Activated CD4-positive, alpha-beta memory T cell treated with anti-CD3 and anti-CD28 coated beads for 36 hours (primary cell): ENCODE measurements around the gene HNF1B. TPM values are rescaled to one million over a fixed set of nuclear protein-coding genes. Genes with fewer than 3 reads are reported as not detected.

Source experiments
- CTCF ChIA-PET: fragments of 350-600 bp; sonication (Branson Sonifier 250); formaldehyde crosslinking; loops from one replicate; lab custom pipeline; 2021; ENCODE audit warnings: antibody characterized with exemption, inconsistent platforms; lab: Charles Lee
- POLR2A ChIA-PET: fragments of 350-600 bp; sonication (Branson Sonifier 250); formaldehyde crosslinking; loops from one replicate; lab custom pipeline; 2021; ENCODE audit warnings: antibody characterized with exemption; lab: Charles Lee
- DNase-seq: peaks from one replicate; pipeline ENCODE4 v3.0.0-alpha.2; 2020
- H3K27ac Mint-ChIP-seq: one replicate; pipeline ENCODE4 v1.8.0; 2021; ENCODE audit warnings: mixed read lengths
- H3K27me3 Mint-ChIP-seq: one replicate; pipeline ENCODE4 v1.8.0; 2021; ENCODE audit warnings: mixed read lengths
- H3K36me3 Mint-ChIP-seq: one replicate; pipeline ENCODE4 v1.8.0; 2021; ENCODE audit warnings: mixed read lengths
- H3K4me1 Mint-ChIP-seq: one replicate; pipeline ENCODE4 v1.8.0; 2021; ENCODE audit warnings: low read depth, mixed read lengths
- H3K4me3 Mint-ChIP-seq: one replicate; pipeline ENCODE4 v1.8.0; 2021; ENCODE audit warnings: mild to moderate bottlenecking, mixed read lengths
- H3K9me3 Mint-ChIP-seq: one replicate; pipeline ENCODE4 v1.8.0; 2021; ENCODE audit warnings: mixed read lengths
- intact Hi-C: fragments of 100-400 bp; cut with micrococcal nuclease; formaldehyde crosslinking; loops from one replicate; pipeline ENCODE4 v1.15.1; 2023
- total RNA-seq, 2 experiments: library from RNA; stranded (reverse); gene quantifications; one replicate each; pipeline ENCODE4 v1.2.3, GENCODE V29; 2021

Gene HNF1B
- total RNA-seq, 2 experiments from 2014 or later: not detected

DNA sequence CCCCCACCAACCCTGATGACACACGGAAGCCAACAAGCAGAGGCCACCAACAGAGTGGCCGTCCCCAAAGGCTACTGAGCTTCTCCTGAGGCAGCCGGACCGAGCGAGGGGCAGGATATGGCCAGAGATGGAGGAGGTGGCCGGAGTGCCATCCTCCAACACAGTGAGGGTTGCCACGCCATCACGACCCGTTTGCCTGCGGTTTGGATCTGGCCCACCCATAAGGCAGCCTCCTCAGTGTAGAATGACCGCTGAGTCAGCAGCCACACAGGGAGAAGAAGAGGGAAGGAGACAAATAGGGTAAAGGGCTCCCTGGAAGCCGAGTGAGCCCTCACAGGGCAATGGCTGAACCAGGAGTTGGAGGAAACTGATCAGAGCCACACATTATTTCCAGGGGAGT lies 13.8 kb downstream of the HNF1B start:
- ChIA-PET CTCF (no interaction called here), POLR2A (no interaction called here)
- no peaks in the 10 kb centered on the region for H3K4me1 Mint-ChIP-seq
- H3K9me3 Mint-ChIP-seq: no peaks in the 10 kb centered on the region
- no peak for DNase-seq
- no peaks in the 10 kb centered on the region for H3K27me3 Mint-ChIP-seq
- H3K4me3 Mint-ChIP-seq: no peak overlapping the region
- intact Hi-C loops: no loop called here
- H3K27ac Mint-ChIP-seq: no peak overlapping the region
- H3K36me3 Mint-ChIP-seq: no peaks in the 10 kb centered on the region

- no peak for DNase-seq
- Mint-ChIP-seq H3K4me1 (no peaks in the 10 kb centered on the region), H3K9me3 (no peaks in the 10 kb centered on the region), H3K36me3 (no peaks in the 10 kb centered on the region), H3K4me3 (no peak overlapping the region), H3K27ac (no peak overlapping the region), H3K27me3 (no peaks in the 10 kb centered on the region)
- ChIA-PET CTCF (no interaction called here), POLR2A (no interaction called here)
- intact Hi-C loops: no loop called here
Observed at GRCh38 chr17:37729905-37730304, 15.0 kb downstream of the HNF1B start.

DNA sequence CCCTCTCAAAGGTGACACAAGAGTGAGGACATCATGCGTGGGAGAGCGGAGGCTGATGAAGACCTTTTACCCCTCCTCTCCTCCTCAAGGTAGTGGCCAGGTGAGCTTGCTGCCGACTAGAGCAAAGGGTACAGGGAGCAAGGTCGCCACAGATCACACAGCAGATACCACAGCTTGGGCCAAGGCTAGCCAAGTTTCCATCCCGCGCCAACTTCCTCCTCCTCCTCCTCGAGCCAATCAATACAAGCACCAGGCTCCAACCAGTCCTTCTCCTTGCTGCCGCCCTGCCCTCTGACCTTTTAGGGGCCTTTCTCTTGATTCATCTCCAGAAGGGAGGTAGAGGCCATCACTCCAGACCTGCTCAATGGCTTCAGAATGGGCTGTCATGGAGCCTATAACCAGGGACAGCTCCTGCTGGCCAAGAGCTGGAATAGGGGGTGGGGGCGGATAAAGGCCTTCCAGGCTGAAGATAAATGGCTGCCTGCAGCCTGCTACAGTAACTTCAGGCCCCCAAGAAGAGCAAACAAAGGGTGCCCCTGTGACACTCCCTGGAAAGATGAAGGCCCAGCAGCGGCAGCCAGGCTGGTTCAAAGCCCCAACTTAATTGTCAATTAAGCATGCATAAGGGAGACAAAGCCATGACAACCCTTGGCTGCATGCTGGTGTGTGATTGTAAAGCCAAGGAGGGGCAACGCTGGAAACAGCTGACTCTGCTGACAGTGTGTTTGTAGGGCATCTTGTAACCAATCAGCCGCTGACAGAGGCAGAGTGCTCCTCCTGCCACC lies 17.8 kb downstream of the HNF1B start:
- Mint-ChIP-seq H3K9me3 (no peaks in the 10 kb centered on the region), H3K4me1 (no peaks in the 10 kb centered on the region), H3K27ac (no peak overlapping the region), H3K27me3 (no peaks in the 10 kb centered on the region), H3K36me3 (no peaks in the 10 kb centered on the region), H3K4me3 (no peak overlapping the region)
- CTCF ChIA-PET: no interaction called here
- intact Hi-C loops: no loop called here
- POLR2A ChIA-PET: interaction anchor here (0.6 kb wide), 1 partner anchor 544 kb away, joined by 3 read pairs; no protein-coding TSS in a partner anchor
- no peak for DNase-seq

DNA sequence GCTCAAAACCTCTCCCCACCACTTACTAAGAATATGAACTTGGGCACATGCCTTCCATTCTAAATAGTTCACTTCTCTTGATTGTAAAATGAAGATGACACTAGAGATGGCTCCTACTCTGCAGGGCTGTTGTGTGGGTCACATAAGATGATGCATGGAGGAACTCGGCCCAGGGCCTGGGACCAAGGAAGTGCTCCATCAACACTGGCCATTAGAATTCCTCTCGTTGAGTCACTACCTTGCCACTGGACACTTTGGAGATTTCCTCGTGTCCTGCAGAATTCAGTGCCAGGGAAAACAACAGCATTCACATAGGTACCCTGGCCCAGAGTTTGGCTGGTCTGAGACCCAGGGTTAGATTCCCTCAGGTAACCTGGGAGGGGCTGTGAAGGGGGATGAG lies 18.6 kb downstream of the HNF1B start:
- Mint-ChIP-seq H3K9me3 (no peaks in the 10 kb centered on the region), H3K4me1 (no peaks in the 10 kb centered on the region), H3K36me3 (no peaks in the 10 kb centered on the region), H3K27me3 (no peaks in the 10 kb centered on the region), H3K27ac (no peak overlapping the region), H3K4me3 (no peak overlapping the region)
- intact Hi-C loops: no loop called here
- no peak for DNase-seq
- CTCF ChIA-PET: interaction anchor here (2.1 kb wide), 1 partner anchor 7 kb away, joined by 9 read pairs; no protein-coding TSS in a partner anchor
- POLR2A ChIA-PET: no interaction called here

- ChIA-PET POLR2A (no interaction called here), CTCF (interaction anchor here (2.1 kb wide), 1 partner anchor 8 kb away, joined by 9 read pairs; no protein-coding TSS in a partner anchor)
- H3K27ac Mint-ChIP-seq: no peak overlapping the region
- intact Hi-C loops: no loop called here
- H3K27me3 Mint-ChIP-seq: no peaks in the 10 kb centered on the region
- no peaks in the 10 kb centered on the region for H3K9me3 Mint-ChIP-seq
- H3K4me3 Mint-ChIP-seq: no peak overlapping the region
- no peaks in the 10 kb centered on the region for H3K4me1 Mint-ChIP-seq
- H3K36me3 Mint-ChIP-seq: no peaks in the 10 kb centered on the region
- no peak for DNase-seq
Observed at GRCh38 chr17:37725601-37726146, 19.2 kb downstream of the HNF1B start.

- no peaks in the 10 kb centered on the region for H3K36me3 Mint-ChIP-seq
- ChIA-PET POLR2A (no interaction called here), CTCF (interaction anchor here (2.1 kb wide), 1 partner anchor 8 kb away, joined by 9 read pairs; no protein-coding TSS in a partner anchor)
- no peaks in the 10 kb centered on the region for H3K9me3 Mint-ChIP-seq
- no peak overlapping the region for H3K27ac Mint-ChIP-seq
- H3K4me3 Mint-ChIP-seq: no peak overlapping the region
- H3K4me1 Mint-ChIP-seq: no peaks in the 10 kb centered on the region
- no peaks in the 10 kb centered on the region for H3K27me3 Mint-ChIP-seq
- intact Hi-C loops: no loop called here
- no peak for DNase-seq
Observed at GRCh38 chr17:37725021-37725595, 19.8 kb downstream of the HNF1B start.

DNA sequence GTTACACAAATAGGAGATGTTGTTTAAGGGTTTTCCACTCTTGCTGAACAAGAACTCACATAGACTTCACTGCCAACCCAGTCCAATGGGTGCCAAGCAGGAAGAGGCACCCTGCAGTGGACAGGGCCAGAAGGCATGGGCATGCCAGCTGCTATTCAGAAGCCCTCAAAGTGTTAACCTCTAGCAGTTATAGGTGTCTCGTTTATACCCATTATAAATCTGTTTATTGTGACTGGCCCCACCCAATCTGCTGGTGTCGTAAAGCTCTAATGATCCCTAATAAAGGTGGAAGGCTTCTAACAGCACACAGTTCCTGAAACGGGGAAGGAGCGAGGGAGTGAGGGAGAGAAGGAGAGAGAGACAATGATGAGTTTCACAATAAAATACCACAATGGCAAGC lies 23.9 kb downstream of the HNF1B start:
- ChIA-PET CTCF (interaction anchor here (1.5 to 1.9 kb wide), 2 partner anchors 17 to 50 kb away, joined by 3 read pairs; no protein-coding TSS in a partner anchor), POLR2A (no interaction called here)
- no peak for DNase-seq
- Mint-ChIP-seq H3K36me3 (no peaks in the 10 kb centered on the region), H3K27ac (no peak overlapping the region), H3K4me3 (no peak overlapping the region), H3K9me3 (no peaks in the 10 kb centered on the region), H3K4me1 (no peaks in the 10 kb centered on the region), H3K27me3 (peaks cover 2% of the 10 kb centered on the region)
- intact Hi-C loops: no loop called here

GRCh38 chr17:37719866-37720265 lies 25.0 kb downstream of the HNF1B start:
- Mint-ChIP-seq H3K4me1 (no peaks in the 10 kb centered on the region), H3K27ac (no peak overlapping the region), H3K9me3 (no peaks in the 10 kb centered on the region), H3K27me3 (peaks cover 5% of the 10 kb centered on the region), H3K36me3 (no peaks in the 10 kb centered on the region), H3K4me3 (no peak overlapping the region)
- no peak for DNase-seq
- intact Hi-C loops: no loop called here
- POLR2A ChIA-PET: no interaction called here
- CTCF ChIA-PET: no interaction called here

DNA sequence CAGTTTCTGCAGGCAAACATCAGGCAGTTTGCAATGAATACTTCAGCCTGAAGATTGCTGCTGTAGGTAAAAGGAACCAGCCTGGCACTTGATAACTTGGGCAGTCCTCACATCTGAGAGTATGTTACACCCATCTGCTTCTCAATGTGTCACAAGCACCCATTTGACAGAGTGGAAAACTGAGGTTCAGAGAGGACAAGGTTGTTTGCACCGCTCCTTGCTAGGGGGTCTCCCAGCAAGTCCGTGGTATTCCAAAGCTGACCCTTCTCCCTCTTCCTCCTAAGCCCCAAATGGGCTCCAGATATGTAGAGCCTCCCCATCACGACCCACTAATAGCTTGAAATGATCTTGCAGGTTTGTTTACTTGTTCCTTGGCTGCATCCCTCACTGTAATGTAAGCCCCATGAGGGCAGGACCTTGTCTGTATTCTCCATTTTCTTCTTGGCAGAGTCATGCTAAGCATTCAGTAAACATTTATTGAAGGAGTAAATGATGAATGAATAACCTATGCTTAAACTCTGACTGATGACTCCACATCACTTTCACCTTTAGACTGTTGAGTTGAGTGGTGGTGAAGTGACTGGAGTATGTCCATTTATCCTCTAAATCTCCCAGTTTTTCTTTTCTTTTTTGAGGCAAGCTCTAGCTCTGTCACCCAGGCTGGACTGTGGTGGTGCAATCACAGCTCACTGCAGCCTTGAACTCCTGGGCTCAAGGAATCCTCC lies 26.4 kb downstream of the HNF1B start:
- POLR2A ChIA-PET: no interaction called here
- Mint-ChIP-seq H3K4me3 (no peak overlapping the region), H3K4me1 (no peaks in the 10 kb centered on the region), H3K36me3 (no peaks in the 10 kb centered on the region), H3K9me3 (no peaks in the 10 kb centered on the region), H3K27ac (no peak overlapping the region), H3K27me3 (peaks cover 5% of the 10 kb centered on the region)
- intact Hi-C loops: no loop called here
- no peak for DNase-seq
- CTCF ChIA-PET: no interaction called here

DNA sequence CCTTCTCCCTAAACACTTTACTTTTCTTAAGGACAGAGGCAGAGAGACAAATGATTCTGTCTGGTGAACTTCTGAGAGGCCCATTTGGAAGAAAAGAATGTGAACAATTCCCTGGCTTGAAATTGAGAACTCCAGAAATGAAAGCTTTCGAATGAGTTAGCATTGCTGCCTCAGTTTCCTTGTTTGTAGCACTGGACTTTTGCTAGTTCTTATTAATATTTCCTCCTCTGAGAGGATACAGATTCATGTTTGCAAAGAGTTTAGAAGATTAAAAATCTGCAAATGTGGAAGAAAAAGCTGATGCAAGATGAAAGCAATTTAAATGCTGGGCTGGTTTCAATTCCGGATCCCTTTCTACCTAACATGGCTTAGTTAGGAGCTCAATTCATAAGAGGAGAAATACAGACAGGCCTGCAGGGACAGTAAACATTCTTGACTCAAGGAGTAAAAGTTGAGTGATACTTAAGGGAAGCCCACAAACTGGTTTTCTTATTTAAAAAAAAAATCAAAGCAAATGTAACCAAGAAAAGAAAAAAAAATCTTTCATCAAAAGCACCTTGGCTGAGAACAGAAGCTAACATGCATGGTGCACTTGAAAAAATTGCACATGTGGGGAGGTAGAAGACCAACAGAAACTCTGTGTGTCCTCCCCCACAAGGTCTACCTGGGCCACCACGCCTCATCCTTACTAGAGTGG lies 27.1 kb downstream of the HNF1B start:
- Mint-ChIP-seq H3K36me3 (no peaks in the 10 kb centered on the region), H3K27me3 (peaks cover 5% of the 10 kb centered on the region), H3K4me3 (no peak overlapping the region), H3K9me3 (no peaks in the 10 kb centered on the region), H3K27ac (no peak overlapping the region), H3K4me1 (no peaks in the 10 kb centered on the region)
- intact Hi-C loops: no loop called here
- no peak for DNase-seq
- POLR2A ChIA-PET: no interaction called here
- CTCF ChIA-PET: no interaction called here

DNA sequence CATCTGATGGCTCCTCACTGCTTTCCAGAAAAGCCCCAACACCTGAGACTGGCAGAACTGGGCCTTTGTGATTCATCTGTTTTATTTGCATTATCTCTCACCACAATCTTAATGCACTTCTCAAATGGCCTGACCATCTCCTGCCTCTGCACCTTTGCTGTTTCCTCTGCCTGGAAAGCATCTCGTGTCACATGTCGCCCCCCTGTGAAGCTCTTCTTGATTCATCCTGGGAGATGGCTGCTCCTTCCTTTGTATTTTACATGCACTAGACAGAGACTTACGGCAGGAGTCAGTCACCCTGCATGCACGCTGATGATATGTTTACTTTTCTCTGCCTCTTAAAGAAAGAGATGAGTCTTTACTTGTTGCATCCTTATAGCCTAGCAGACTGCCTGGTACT lies 30.0 kb downstream of the HNF1B start:
- H3K9me3 Mint-ChIP-seq: no peaks in the 10 kb centered on the region
- ChIA-PET CTCF (no interaction called here), POLR2A (no interaction called here)
- no peak overlapping the region for H3K4me3 Mint-ChIP-seq
- H3K4me1 Mint-ChIP-seq: no peaks in the 10 kb centered on the region
- peaks cover 19% of the 10 kb centered on the region for H3K27me3 Mint-ChIP-seq
- H3K27ac Mint-ChIP-seq: no peak overlapping the region
- no peak for DNase-seq
- H3K36me3 Mint-ChIP-seq: no peaks in the 10 kb centered on the region
- intact Hi-C loops: no loop called here

DNA sequence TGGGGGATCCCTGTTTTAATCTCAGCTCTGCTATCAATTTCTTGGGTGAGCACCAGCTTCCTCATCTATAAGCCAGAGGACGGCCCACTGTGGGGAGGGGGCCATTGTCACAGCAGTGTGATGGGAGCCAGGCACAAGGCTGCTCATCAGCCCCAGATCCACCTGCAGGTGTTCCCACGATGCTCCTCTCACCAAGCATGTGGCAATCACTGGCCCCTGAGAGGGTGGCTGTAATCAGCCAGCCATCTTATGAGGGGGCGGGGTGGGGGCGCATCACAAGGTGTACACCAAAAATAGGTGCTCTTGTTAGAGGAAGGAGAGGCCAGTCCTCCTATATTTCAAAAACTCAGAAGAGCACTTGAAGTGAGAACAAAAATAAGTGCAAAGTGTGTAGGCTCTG lies 31.2 kb downstream of the HNF1B start:
- Mint-ChIP-seq H3K9me3 (no peaks in the 10 kb centered on the region), H3K4me1 (no peaks in the 10 kb centered on the region), H3K27ac (no peak overlapping the region), H3K27me3 (peaks cover 25% of the 10 kb centered on the region), H3K36me3 (no peaks in the 10 kb centered on the region), H3K4me3 (no peak overlapping the region)
- no peak for DNase-seq
- ChIA-PET CTCF (no interaction called here), POLR2A (no interaction called here)
- intact Hi-C loops: no loop called here
